Measurements from ENCODE around the gene CCT4. TPM values are rescaled to one million over a fixed set of nuclear protein-coding genes. Genes with fewer than 3 reads are reported as not detected.
A peak's percentile ranks its signal among the peaks of the same experiment; 100 is the strongest.

Gene CCT4
- polyA plus RNA-seq, 2 of the 4 experiments (the other 2 are of a cell fraction): 352 to 361 TPM

DNA sequence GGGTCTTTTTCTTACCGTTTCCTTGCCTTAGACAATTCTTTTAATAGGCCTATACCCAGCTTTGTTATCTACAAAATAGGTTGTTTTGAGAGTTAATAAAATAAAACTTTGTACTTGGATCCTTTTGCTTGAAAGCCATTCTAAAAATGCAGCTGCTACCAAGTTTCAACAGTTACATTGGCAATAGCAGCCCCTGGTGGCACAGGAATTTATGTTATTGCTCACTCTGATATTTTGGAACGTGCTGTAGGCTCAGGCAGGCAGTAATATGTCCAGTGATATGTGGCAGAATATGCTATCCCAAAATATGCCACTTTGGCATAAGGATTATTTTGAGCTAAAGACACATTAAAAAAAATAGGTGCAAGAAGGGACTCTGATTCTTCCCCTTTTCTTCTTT is 10.4 kb upstream of the CCT4 start (continued):
- TF ChIP-seq, protein P1, sequence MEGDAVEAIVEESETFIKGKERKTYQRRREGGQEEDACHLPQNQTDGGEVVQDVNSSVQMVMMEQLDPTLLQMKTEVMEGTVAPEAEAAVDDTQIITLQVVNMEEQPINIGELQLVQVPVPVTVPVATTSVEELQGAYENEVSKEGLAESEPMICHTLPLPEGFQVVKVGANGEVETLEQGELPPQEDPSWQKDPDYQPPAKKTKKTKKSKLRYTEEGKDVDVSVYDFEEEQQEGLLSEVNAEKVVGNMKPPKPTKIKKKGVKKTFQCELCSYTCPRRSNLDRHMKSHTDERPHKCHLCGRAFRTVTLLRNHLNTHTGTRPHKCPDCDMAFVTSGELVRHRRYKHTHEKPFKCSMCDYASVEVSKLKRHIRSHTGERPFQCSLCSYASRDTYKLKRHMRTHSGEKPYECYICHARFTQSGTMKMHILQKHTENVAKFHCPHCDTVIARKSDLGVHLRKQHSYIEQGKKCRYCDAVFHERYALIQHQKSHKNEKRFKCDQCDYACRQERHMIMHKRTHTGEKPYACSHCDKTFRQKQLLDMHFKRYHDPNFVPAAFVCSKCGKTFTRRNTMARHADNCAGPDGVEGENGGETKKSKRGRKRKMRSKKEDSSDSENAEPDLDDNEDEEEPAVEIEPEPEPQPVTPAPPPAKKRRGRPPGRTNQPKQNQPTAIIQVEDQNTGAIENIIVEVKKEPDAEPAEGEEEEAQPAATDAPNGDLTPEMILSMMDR (IDR thresholded peaks at IDR 0.05): peak; percentile 77
- TF ChIP-seq KDM5A (IDR thresholded peaks at IDR 0.05): no peak

GRCh38 chr2:61887717-61888266 is 664 bp downstream of the CCT4 start:
- no peak for TF ChIP-seq NPAS2 (CRISPR knock-in tag; IDR thresholded peaks at IDR 0.05; ENCODE audit: borderline replicate concordance)
- TF ChIP-seq HES2 (IDR thresholded peaks at IDR 0.05): no peak
- TF ChIP-seq ZNF302 (CRISPR knock-in tag; IDR thresholded peaks at IDR 0.05): no peak
- TF ChIP-seq, protein P2, sequence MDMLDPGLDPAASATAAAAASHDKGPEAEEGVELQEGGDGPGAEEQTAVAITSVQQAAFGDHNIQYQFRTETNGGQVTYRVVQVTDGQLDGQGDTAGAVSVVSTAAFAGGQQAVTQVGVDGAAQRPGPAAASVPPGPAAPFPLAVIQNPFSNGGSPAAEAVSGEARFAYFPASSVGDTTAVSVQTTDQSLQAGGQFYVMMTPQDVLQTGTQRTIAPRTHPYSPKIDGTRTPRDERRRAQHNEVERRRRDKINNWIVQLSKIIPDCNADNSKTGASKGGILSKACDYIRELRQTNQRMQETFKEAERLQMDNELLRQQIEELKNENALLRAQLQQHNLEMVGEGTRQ (IDR thresholded peaks at IDR 0.05): no peak
- no peak for TF ChIP-seq CBX8 (IDR thresholded peaks at IDR 0.05)
- no peak for TF ChIP-seq POLR2AphosphoS2 (conservative IDR thresholded peaks at IDR 0.05; ENCODE audit: low read length)
- TF ChIP-seq HEYL (CRISPR knock-in tag; IDR thresholded peaks at IDR 0.05): no peak
- no peak for TF ChIP-seq CHD4 (IDR thresholded peaks at IDR 0.05; ENCODE audit: borderline replicate concordance)
- TF ChIP-seq EP300 (IDR thresholded peaks at IDR 0.05): no peak
- TF ChIP-seq TP53 (CRISPR knock-in tag; IDR thresholded peaks at IDR 0.05): no peak
- no peak for TF ChIP-seq JUN (IDR thresholded peaks at IDR 0.05)
- no peak for TF ChIP-seq ZSCAN20 (CRISPR knock-in tag; IDR thresholded peaks at IDR 0.05)
- TF ChIP-seq PHF8 (IDR thresholded peaks at IDR 0.05; ENCODE audit: borderline replicate concordance, low read depth): no peak
- no peak for TF ChIP-seq CEBPB (IDR thresholded peaks at IDR 0.05)
- TF ChIP-seq, protein P3, sequence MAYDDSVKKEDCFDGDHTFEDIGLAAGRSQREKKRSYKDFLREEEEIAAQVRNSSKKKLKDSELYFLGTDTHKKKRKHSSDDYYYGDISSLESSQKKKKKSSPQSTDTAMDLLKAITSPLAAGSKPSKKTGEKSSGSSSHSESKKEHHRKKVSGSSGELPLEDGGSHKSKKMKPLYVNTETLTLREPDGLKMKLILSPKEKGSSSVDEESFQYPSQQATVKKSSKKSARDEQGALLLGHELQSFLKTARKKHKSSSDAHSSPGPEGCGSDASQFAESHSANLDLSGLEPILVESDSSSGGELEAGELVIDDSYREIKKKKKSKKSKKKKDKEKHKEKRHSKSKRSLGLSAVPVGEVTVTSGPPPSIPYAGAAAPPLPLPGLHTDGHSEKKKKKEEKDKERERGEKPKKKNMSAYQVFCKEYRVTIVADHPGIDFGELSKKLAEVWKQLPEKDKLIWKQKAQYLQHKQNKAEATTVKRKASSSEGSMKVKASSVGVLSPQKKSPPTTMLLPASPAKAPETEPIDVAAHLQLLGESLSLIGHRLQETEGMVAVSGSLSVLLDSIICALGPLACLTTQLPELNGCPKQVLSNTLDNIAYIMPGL (CRISPR knock-in tag; IDR thresholded peaks at IDR 0.05; ENCODE audit: borderline replicate concordance): no peak
- H3K4me3 ChIP-seq: peak overlapping the region; percentile 88
- H3K4me2 ChIP-seq: peak overlapping the region; percentile 83
- ChIA-PET POLR2A (interaction anchor here (1.0 kb wide), 1 partner anchor 22 kb away, joined by 3 read pairs; no protein-coding TSS in a partner anchor), CTCF (interaction anchor here (0.5 to 1.1 kb wide), 2 partner anchors 462 to 751 kb away, joined by 3 to 4 read pairs; no protein-coding TSS in a partner anchor)
- ATAC-seq (peak; percentile 5 to 33; a peak in 3 of 6 replicates), DNase-seq (ENCODE audit: low read depth in 1 of 2, low spot score in 1 of 2) (peak in 1 of 2 experiments; percentile 44), FAIRE-seq (no peak)
- WGBS (ENCODE audit: missing lambda C conversion rate): under 1% methylated on average over 18 of the region's 18 CpGs
- H3K4me1 ChIP-seq: peaks cover 27% of the 10 kb centered on the region
- H3K27ac ChIP-seq: peak overlapping the region; percentile 89 to 93
- H3K9me3 ChIP-seq: no peaks in the 10 kb centered on the region

GRCh38 chr2:61885896-61886603 is 2.4 kb downstream of the CCT4 start:
- H3K4me3 ChIP-seq: peak overlapping the region; percentile 88
- peaks cover 27% of the 10 kb centered on the region for H3K4me1 ChIP-seq
- ATAC-seq: no peak
- no peak overlapping the region for H3K27ac ChIP-seq
- no peaks in the 10 kb centered on the region for H3K9me3 ChIP-seq
- H3K4me2 ChIP-seq: peak overlapping the region; percentile 83
- POLR2A ChIA-PET: interaction anchor here (0.6 to 1.6 kb wide), 3 partner anchors 40 to 347 kb away, joined by 3 to 4 read pairs (median 3); partner anchors contain the start of gene XPO1
- DNase-seq (ENCODE audit: low read depth in 1 of 2, low spot score in 1 of 2): no peak
- WGBS (ENCODE audit: missing lambda C conversion rate): 86% methylated on average over 18 of the region's 18 CpGs
- FAIRE-seq: no peak
- CTCF ChIA-PET: interaction anchor here (0.7 to 1.6 kb wide), 3 partner anchors 15 to 188 kb away, joined by 3 read pairs; no protein-coding TSS in a partner anchor
- TF ChIP-seq, protein P4, sequence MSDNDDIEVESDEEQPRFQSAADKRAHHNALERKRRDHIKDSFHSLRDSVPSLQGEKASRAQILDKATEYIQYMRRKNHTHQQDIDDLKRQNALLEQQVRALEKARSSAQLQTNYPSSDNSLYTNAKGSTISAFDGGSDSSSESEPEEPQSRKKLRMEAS (IDR thresholded peaks at IDR 0.05): no peak
- TF ChIP-seq, protein P5, sequence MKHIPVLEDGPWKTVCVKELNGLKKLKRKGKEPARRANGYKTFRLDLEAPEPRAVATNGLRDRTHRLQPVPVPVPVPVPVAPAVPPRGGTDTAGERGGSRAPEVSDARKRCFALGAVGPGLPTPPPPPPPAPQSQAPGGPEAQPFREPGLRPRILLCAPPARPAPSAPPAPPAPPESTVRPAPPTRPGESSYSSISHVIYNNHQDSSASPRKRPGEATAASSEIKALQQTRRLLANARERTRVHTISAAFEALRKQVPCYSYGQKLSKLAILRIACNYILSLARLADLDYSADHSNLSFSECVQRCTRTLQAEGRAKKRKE (CRISPR knock-in tag; IDR thresholded peaks at IDR 0.05; ENCODE audit: low read depth): no peak
- TF ChIP-seq ZC3H11A (IDR thresholded peaks at IDR 0.05) (no peak), HES2 (IDR thresholded peaks at IDR 0.05) (no peak), TP53 (CRISPR knock-in tag; IDR thresholded peaks at IDR 0.05) (peak; percentile 57; the same call in 1 of the 2 replicates)
